ENCODE measurements around the gene COL27A1.
"Not testable (repeated sequence)": the region's sequence is repeated elsewhere in the genome, so short reads cannot be mapped to it uniquely, and the experiment has no call there.

COL27A1 gene

DNA sequence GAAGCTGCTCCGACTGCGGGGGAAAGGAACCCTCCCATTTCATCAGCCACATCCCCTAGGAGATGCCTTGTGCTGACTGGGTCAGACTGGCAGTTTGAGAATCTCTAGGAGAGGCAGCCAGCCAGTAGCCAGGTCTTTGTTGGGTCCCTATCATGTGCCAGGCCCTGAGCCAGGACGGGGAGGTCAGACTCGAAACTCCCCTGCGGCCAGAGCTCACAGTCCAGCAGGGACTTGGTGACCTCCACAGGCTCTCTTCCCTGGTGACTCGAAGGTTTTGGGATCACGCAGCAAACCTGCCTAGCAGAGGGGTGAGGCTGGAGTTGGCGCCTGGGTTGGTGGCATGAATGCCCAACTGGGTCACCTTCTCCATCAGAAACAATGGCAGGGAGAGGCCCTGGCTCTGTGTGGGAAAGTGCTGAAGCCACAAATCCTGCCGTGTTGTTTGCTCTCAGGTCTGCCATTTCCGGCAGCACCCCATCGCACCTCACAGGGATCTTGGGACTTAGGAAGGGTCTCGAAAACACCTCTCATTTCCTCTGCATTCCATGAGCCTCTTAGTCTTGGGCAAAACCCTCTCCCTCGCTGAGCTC, 153.1 kb downstream of the COL27A1 start:
- DNase-seq (ENCODE audit: low spot score) = no peak

DNA sequence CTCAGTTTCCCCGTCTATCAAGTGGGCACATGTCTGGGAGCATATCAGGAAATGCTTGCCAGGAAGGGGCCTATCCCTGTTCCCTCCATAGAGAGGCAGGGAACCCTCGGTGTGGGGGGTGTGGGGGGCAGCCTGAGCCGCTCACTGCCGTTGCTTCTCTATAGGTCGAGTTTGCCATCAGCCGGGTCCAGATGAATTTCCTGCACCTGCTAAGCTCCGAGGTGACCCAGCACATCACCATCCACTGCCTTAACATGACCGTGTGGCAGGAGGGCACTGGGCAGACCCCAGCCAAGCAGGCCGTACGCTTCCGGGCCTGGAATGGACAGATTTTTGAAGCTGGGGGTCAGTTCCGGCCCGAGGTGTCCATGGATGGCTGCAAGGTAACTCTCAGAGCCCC, 153.8 kb downstream of the COL27A1 start:
- DNase-seq (ENCODE audit: low spot score) = no peak

DNA sequence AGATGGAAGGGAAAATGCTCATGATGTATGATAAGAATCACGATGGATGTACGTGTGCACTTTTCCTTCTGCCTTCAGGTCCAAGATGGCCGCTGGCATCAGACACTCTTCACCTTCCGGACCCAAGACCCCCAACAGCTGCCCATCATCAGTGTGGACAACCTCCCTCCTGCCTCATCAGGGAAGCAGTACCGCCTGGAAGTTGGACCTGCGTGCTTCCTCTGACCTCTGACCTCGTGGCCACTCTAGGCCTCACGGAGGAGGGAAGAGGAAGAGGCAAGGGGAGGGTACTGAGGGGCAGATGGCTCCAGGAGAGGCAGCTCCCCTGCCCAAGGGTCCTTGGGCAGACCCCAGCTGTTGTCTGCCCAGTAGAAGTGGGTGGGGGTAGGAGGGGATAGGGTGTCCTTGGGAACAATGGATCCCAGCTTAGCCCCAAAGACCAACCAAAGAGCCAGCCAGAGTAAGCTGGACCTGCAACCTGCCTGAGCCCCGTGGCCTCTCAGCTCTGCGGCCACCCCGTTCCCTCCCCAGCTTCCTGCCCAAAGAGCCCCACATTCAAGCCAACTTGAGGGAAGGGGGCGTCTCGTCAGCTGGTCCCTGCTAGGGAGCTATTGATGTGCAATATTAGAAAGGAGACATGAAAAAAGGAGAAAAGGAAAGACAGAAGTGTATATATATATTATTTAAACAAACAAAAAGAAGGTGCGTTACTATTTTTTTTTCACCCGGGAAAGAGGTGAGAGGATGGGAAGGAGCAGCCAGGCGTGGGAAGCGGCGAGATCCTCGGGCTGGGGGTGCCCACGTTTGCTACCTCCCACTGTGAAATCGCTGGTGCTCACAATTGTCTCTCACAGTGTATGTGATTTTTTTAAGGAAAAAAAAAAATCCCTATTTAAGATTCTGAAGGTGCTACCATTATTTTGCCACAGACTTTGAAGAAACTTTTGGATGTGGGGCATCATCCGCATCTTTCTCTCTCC, 155.4 kb downstream of the COL27A1 start:
- DNase-seq (ENCODE audit: low spot score) = no peak

DNA sequence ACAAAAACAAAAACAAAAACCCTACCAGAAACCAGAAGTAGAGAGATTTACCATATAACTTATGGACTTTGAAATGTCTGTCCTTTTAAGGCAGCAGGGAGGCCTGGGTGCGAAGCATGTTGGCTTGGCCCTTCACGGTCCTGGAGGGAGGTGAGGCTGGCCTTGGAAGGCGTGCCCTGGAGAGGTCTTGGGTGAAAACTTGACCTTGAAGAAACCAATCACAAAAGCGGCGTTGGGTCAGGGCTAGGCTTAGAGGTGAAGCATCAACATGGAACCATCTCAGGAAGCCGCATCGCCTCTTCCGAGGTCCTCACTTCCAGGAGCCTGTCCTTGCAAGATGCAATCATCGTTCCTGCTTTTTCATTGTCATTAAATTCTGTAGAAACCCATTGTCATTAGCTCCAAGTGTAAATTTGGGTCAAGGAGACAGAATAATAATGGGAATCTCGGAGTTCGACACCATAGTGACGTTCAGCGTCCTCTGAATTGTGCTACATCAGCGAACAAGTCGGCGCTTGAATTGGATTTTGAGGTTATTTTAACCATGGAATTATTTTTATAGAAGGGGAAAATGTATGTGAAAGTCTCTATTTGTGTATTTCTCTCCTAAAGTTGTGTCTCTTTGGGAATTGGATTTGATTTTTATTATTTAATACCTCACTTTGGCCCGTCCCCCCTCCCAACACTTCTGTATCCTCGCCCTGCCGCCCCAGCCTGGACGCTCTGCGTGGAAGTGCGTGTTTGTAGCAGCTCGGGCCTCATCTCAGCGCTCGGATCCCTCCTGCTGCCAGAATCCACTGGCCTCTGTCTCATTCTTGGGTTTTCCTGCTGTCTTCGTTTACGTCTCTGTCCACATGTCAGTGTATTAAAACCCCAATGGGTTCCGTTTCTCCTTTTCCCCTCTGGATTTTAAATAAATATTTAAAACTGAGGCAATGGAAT, 156.5 kb downstream of the COL27A1 start:
- DNase-seq (ENCODE audit: low spot score) = no peak

DNA sequence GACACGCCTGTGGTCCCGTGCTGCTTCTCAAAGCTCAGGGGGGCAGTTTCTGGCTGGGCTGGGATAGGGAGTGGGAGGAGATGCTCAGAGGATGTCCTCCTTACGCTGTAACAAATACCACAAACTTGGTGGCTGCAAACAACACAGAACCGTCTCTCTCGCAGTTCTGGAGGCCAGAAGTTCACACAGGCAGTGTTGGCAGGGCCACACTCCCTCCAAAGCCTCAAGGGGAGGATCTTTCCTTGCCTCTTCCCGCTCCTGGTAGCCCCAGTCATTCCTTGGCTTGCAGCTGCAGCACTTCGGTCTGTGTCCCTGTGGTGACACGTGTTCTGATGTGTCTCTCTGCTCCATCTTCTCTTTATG, 157.2 kb downstream of the COL27A1 start:
- DNase-seq (ENCODE audit: low spot score) = no peak

DNA sequence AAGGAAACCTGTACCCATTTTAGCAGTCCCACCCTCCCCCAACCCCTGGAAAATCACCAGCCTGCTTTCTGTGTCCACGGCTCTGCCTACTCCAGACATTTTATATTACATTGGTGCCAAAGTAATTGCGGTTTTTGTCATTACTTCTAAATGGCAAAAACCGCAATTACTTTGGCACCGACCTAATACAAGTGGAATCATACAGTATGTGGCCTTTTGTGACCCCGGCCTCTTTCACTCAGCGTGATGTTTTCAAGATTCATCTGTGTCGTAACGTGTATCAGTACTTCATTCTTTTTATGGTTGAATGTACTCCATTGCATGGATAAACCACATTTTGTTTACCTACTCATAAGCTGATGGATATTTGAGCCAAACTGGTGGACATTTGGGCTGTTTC, 157.8 kb downstream of the COL27A1 start:
- no peak for DNase-seq (ENCODE audit: low spot score)

DNA sequence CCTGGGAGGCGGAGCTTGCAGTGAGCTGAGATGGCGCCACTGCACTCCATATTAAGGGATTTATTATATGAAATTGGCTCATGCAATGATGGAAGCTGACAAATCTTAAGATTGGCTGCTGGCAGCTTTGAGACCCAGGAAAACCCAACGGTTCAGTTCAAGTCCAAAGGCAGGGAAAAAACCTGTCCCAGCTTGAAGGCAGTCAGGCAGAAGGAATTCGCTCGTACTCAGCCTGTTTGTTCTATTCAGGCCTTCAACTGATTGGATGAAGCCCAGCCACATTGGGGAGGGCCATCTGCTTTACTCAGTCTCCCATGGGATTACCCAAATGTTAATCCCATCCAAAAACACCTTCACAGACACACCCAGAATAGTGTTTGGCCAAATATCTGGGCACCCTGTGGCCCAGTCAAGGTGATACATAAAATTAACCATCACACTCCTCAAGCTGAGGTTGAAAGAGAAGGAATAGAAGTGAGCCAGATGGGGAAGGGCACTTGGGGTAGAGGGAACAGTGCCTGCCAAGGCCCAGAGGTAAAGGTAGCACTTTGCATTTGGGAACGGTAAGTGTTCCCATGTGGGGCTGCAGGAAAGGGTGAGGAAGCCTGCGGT, 159.0 kb downstream of the COL27A1 start:
- DNase-seq (ENCODE audit: low spot score) = no peak

DNA sequence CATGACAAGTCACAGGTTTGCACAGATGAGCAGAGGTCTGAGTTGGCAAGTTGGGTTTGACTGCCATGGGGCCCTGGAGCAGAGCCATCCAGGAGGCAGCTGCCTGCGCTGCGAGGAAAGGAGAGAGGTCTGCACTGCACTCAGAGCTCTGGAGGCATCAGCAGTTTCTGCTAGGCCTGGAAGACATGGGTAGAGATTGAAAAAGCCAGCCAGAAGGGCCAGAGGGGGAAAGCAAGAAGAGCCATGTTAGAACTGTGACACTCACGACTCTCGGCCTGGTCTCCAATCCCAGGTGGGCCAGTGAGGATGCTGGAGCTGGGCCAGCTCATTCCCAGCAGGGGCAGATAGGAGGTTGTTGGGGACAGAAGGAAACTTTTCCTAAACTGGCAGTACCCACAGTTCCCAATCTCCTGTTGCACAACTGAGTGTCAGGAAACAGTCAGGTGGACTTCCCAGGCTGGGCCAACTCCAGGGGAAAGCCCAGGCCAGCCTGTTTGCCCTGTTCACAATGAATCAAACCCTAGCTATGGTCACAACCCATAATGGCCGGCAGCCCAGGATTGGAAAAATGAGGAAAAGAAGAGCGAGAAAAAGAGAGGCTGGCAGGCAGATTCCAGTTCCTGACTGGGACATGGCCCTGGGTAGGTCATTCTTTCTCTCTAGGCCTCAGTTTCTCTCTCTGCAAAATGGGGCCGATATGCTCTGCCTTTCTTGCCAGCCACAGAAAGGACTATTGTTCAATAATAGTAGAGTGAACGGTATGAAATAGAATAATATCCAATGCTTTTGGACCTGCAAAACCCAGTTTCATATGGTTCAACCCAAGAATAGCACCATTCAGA, 159.8 kb downstream of the COL27A1 start:
- DNase-seq (ENCODE audit: low spot score) = no peak

DNA sequence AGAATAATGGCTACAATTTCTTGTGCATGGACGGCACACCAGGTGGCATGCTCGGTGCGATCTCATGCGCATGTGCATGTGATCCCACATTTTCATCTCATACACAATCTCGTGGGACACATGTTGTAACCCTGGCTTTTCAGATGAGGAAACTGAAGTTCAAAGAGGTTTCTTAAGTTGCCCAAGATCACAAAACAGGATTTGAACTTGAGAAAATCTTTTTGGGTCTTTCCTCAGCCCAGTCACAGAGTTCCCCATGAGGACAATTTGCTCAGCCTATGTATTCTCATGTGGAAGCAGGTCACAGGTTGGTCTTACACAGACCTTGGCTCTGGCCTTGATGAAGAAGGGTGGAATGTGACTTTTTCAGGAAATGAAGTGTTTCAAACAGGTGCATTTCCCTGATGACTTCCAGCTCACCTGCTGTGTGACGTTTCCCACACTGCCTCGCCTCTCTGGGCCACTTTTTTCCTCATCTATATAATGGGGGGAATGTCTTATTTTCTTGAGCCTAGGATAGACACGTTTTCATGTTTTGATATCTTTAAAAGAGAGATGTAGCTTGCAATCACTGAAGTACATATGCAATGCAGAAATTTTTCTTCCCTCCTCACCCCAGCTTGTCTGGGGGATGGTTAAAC, 160.5 kb downstream of the COL27A1 start:
- DNase-seq (ENCODE audit: low spot score) = no peak

DNA sequence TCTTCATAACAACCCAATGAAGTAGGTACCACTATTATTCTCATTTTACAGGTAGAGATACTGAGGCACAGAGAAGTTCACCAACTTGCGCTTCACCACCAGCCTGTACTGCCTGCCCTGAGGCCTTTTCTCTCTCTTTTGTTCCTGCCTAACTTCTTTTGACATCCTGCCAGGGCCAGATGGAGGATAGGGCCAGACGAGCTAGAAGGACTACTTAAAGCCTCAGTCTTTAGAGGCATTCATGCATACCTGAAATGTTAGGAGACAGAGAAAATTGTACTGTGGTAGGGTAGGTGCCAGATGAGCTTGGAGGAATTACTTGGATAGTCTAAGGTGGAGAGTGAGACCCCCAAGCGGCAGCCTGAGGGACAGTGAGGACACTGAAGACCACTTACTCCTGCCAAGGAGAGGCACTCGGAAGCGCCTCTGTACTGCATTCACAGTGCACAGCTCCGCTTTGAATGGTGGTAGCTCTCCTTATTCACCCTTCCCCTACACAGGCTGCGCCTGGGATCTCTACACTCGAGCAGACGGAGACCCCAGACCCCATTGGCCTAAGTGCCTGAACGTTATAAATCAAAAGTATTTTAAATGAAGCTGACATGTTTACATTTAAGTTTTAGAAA, 161.4 kb downstream of the COL27A1 start:
- DNase-seq (ENCODE audit: low spot score) = no peak

DNA sequence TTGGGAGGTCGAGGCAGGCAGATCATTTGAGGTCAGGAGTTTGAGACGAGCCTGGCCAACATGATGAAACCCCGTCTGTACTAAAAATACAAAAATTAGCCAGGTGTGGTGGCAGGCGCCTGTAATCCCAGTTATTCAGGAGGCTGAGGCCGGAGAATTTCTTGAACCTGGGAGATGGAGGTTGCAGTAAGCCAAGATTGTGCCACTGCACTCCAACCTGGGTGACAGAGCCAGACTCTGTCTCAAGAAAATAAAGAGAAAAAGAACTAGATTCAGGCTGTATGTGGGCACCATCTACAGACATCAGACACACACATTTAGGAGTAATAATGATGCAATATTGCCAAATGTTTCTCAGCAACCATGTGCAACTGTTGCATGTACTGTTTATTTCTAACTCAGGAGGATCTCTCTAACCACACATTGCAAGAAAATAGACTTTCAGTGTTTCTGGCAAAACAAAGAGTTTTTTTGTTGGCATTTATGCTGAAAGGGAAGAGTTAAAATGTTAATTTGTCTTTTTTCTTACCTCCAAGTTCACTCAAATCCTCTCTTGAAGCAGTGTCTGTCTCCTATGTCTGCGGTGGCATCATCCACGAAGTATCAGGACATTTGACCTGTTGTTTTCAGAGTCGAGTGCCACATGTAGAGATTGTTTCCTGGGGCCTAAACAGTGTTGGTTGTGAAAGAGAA, 162.5 kb downstream of the COL27A1 start:
- DNase-seq (ENCODE audit: low spot score) = peak; percentile 19

DNA sequence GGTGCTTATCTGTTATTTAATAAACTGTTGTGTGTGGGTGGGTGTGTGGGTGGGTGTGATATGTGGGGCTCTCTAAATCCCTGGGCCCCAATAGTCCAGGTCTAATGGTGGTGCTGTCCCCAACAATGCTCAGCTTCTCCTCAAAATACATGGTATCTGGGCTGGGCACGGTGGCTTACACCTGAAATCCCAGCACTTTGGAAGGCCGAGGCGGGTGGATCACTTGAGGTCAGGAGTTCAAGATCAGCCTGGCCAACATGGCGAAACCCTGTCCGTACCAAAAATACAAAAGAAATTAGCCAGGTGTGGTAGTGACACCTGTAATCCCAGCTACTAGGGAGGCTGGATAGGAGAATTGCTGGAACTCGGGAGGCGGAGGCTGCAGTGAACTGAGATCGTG, 163.1 kb downstream of the COL27A1 start:
- DNase-seq (ENCODE audit: low spot score) = no peak

DNA sequence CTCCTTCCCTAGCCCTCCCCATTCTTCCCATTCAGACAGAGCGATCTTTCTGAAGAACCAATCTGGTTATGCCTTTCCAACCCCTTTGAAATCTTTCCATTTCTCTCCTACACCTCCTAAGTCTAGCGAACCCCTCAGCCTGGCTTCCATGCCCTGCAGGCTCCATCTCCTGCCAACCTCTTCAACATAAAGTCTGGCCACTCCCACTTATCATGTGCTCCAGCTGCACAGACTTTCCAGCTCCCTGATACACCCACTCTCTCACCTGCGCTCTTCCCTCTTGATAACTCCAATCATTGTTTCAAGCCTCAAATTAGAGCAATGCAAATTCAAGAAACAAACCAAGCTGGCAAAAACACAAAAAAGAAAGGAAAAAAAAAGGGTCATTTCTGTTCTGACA, 163.8 kb downstream of the COL27A1 start:
- DNase-seq (ENCODE audit: low spot score) = no peak

DNA sequence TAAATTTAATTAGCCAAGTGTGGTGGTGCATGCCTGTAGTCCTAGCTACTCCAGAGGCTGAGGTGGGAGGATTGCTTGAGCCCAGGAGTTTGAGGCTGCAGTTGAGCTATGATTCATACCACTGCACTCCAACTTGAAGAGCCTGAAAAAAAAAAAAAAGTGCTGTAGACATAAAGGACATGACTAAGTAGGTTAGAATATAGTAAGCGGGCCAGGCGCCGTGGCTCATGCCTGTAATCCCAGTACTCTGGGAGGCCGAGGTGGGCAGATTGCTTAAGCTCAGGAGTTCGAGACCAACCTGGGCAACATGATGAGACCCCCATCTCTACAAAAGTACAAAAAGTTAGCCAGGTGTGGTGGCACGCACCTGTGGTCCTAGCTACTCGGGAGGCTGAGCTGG, 165.4 kb downstream of the COL27A1 start:
- not testable (repeated sequence) for DNase-seq (ENCODE audit: low spot score)

DNA sequence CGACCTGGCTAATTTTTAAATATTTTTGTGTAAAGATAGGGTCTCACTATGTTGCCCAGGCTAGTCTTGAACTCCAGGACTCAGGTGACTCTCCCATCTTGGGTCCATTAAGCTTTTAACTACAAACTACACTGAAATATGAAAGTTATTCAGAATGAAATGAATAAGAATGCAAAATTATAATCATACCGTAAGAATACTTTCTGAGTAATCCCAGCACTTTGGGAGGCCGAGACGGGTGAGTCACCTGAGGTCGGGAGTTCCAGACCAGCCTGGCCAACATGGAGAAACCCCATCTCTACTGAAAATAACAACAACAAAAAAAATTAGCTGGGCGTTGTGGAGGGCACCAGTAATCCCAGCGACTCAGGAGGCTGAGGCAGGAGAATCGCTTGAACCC, 166.4 kb downstream of the COL27A1 start:
- peak; percentile 58 for DNase-seq (ENCODE audit: low spot score)

DNA sequence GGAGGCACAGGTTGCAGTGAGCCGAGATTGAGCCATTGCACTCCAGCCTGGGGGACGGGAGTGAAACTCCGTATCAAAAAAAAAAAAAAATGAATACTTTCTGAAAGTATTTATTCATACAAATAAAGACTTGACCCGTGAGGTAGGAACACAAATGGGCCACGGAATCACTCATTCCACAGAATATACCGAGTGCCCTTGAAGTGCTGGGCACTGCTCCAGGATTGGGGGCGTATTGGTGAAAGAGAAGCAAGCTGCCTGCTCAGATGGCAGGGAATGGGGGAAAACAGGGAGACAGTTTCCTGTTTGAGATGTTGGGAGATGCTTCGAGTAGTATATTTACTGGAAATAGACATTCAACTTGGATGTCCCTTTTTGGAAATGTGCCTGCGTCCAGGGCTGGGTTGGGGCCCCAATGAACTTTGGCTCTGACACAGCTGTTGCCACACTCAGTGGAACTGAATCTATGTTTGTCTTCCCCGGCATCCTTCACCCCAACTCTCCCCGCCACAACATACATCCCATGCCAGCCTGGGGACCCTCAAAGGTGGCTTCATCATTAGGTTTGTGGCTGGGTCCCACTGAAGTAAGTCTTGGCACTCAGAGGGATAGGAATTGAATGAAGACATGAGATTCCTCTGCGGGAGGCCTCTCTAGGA, 167.0 kb downstream of the COL27A1 start:
- not testable (repeated sequence) for DNase-seq (ENCODE audit: low spot score)

DNA sequence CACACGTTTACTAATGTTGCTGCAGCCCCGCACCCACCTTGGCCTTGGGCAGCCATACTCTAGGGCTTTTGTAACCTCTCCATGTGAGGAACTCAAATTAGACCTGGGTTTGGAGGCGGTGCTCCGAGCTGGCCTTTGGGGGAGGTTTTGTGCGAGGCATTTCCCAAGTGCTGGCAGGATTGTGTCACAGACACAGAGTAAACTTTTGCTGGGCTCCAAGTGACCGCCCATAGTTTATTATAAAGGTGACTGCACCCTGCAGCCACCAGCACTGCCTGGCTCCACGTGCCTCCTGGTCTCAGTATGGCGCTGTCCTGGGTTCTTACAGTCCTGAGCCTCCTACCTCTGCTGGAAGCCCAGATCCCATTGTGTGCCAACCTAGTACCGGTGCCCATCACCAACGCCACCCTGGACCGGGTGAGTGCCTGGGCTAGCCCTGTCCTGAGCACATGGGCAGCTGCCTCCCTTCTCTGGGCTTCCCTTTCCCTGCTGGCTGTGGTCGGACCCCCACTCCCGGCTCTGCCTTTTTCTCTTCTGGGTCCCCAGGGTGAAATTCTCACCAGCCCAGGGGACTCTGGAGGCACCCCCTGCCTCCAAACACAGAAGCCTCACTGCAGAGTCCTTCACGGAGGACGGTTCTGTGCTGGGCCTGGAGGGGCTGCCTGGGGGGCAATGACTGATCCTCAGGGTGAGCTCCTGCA, 167.6 kb downstream of the COL27A1 start, which contains the start of gene ORM1:
ORM1 (plus strand) TSS at position 268 of the 701 bp plus-strand sequence; CDS start at position 304, 36 bp downstream.
- not testable (repeated sequence) for DNase-seq (ENCODE audit: low spot score)

DNA sequence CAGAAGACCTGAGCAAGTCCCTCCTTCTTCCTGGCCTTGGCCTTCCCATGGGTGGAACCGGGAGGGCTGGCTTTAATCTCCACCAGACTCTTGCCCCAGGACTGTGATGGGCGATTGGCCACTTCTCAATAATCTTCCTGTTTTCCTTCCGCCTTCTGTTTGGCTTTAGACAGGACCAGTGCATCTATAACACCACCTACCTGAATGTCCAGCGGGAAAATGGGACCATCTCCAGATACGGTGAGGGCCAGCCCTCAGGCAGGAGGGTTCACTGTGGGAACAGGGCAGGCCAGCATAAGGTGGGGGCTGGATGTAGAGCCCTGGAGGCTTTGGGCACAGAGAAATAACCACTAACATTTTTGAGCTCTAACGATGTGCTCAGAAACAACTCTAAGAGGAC, 168.5 kb downstream of the COL27A1 start:
- not testable (repeated sequence) for DNase-seq (ENCODE audit: low spot score)

Data from activated CD4-positive, alpha-beta T cell treated with anti-CD3 and anti-CD28 coated beads, Interleukin-2, Interleukin-4, amounts not matched to agents 100 ng/mL and 50 ng/mL, durations not matched to agents 16 hours and 8 hours (primary cell).